Measurements from ENCODE around the gene SARS2.
"Not testable (repeated sequence)": the region's sequence is repeated elsewhere in the genome, so short reads cannot be mapped to it uniquely, and the experiment has no call there.

The SARS2 gene

GRCh38 chr19:38880076-38880881 is 50.3 kb downstream of the SARS2 start:
- TF ChIP-seq, protein P1, sequence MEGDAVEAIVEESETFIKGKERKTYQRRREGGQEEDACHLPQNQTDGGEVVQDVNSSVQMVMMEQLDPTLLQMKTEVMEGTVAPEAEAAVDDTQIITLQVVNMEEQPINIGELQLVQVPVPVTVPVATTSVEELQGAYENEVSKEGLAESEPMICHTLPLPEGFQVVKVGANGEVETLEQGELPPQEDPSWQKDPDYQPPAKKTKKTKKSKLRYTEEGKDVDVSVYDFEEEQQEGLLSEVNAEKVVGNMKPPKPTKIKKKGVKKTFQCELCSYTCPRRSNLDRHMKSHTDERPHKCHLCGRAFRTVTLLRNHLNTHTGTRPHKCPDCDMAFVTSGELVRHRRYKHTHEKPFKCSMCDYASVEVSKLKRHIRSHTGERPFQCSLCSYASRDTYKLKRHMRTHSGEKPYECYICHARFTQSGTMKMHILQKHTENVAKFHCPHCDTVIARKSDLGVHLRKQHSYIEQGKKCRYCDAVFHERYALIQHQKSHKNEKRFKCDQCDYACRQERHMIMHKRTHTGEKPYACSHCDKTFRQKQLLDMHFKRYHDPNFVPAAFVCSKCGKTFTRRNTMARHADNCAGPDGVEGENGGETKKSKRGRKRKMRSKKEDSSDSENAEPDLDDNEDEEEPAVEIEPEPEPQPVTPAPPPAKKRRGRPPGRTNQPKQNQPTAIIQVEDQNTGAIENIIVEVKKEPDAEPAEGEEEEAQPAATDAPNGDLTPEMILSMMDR (IDR thresholded peaks at IDR 0.05; ENCODE audit: insufficient read depth, low read depth, low read length, missing control alignments), result no peak
- no peak overlapping the region for H3K4me3 ChIP-seq (ENCODE audit: low read length)
- DNase-seq (ENCODE audit: low read depth), result no peak

DNA sequence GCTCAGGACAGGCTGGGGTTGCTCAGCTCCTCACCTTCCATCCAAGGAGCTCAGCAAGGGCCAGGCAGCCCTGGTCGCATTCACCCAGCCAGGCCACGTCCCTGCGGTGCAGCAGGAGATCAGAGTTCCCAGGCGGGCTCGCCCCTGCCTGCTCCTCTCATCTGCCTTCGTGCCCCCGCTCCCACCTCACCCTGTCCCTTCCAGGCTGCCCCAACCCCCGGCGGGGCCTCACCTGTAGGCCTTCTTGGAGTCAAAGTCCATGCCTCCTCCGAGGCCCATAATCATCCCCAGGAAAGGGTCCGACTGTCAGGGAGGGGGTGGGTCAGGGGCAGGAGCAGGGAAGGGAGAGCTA is 51.2 kb downstream of the SARS2 start:
- DNase-seq (ENCODE audit: low read depth), result no peak
- TF ChIP-seq, protein P1 (IDR thresholded peaks at IDR 0.05; ENCODE audit: insufficient read depth, low read depth, low read length, missing control alignments), result no peak
- H3K4me3 ChIP-seq (ENCODE audit: low read length), result no peak overlapping the region

DNA sequence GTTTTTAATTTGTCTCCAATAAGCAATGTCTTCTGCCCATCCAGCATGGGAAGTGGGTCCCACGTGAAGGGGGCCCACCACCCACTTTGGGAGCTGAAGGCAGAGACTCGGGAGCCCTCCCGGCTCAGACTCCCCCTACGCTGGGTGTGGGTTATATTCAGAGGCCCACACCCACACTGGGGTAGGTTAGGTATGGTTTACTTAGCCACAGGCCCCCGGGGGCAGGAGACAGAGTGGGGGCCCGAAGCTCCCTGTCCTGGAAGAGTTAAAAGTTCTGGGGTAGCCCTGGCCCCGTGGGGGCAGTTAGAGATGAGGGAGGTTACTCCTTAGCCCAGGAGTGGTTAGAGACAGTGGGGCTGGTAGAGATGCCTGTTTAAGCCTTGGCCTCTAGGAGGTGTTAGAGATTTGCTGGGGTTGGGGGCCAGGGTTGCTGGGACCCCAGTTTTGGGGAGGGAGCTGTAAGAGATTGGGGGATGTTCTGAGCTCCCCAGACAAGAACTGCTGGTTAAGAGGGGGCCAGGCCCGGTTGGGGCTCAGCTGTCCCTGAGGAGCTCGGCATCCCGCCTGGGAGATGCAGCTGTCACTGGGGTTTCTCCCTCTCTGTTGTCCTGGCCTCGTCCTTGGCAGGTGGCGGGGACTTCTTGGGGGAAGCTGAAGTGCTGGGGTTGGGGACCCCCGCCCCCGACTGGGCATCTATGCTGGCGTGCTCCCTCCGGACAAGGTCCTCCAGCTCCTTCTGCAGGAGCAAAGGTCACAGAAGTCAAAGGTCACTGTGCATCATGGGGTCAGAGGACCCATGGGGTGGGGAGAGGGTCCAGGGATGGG is 51.8 kb downstream of the SARS2 start:
- no peak overlapping the region for H3K4me3 ChIP-seq (ENCODE audit: low read length)
- DNase-seq (ENCODE audit: low read depth), result no peak
- TF ChIP-seq, protein P1 (IDR thresholded peaks at IDR 0.05; ENCODE audit: insufficient read depth, low read depth, low read length, missing control alignments), result no peak

DNA sequence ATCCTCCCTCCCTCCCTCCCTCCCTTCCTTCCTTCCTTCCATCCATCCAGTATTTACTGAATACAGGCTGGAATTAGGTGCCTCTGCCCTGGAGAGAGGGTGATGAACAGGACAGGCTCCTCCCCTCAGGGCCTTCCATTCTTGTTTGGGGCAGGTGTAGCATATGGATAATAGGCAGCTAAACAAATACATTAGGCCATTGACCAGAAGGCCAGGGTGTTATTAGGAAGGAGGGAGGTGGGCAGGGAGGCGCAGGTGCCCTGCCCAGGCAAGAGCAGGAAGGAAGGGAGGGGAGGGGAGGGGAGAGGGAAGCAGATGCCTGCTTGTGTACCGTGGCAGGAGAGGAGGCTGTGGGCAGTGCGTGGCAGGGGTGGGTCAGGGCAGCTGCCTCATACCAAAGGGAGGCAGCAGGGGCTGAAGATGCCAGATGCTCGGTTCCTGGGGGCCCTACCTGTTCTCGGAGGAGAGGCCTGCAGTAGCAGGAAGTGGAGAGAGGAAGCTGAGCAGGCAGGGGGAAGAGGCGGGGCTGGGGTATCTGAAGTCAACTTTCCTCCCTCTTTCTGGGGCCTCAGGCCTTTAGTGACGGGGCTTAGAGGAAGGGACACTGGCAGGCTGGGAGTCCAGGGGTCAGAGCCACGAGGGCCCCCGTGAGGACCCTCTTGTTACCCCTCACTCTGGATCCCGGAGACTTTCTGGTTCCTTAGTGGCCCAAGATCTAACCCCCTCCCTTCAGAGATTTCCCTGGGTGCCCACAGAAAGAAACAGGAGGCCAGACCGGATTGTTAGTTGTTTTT is 52.6 kb downstream of the SARS2 start, which contains the start of gene RINL:
Gene RINL (minus strand): TSS at position 495 of the 794 bp plus-strand sequence. CDS start 1,533 bp downstream, outside the sequence.
- H3K4me3 ChIP-seq (ENCODE audit: low read length), result no peak within 1 kb of the TSS
- DNase-seq (ENCODE audit: low read depth), result no peak
- TF ChIP-seq, protein P1 (IDR thresholded peaks at IDR 0.05; ENCODE audit: insufficient read depth, low read depth, low read length, missing control alignments), result no peak

- DNase-seq (ENCODE audit: low read depth), result no peak
- TF ChIP-seq, protein P1 (IDR thresholded peaks at IDR 0.05; ENCODE audit: insufficient read depth, low read depth, low read length, missing control alignments), result no peak
- H3K4me3 ChIP-seq (ENCODE audit: low read length), result no peak overlapping the region
These were observed 54.7 kb downstream of the SARS2 start for GRCh38 chr19:38875656-38876395.

- H3K4me3 ChIP-seq (ENCODE audit: low read length); DNase-seq (ENCODE audit: low read depth): not testable (repeated sequence)
These were observed 57.2 kb downstream of the SARS2 start for GRCh38 chr19:38873400-38873799.
